Measurements from ENCODE around the gene OGT.
"Not testable (repeated sequence)": the region's sequence is repeated elsewhere in the genome, so short reads cannot be mapped to it uniquely, and the experiment has no call there.

Gene OGT

DNA sequence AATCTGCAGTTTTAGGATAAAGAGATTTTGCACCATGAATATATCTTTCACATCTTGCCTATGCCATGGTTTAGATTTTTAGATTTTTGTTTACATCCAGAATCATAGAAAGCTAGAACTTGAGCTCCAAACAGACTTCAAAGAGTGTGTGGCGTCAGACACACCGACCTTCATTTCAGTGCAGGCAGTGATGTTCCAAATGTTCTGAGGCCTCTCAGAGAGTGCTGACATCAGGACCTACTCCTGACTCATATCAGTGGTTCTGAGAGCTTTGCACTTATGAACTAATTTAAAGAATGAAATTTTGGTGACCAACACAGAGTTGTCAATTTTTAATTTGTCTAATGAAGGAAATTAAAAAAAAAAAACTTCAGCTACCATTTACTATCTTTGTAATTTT is 67.1 kb downstream of the OGT start:
- DNase-seq = no peak

DNA sequence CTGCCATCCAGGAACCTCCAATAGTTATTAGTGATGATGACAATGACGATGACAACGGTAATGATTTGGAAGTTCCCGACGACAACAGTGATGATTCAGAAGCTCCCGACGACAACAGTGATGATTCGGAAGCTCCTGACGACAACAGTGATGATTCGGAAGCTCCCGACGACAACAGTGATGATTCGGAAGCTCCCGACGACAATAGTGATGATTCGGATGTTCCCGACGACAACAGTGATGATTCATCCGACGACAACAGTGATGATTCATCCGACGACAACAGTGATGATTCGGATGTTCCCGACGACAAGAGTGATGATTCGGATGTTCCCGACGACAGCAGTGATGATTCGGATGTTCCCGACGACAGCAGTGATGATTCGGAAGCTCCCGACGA is 70.7 kb downstream of the OGT start:
- peak in 1 of 2 experiments; percentile 26 for DNase-seq

DNA sequence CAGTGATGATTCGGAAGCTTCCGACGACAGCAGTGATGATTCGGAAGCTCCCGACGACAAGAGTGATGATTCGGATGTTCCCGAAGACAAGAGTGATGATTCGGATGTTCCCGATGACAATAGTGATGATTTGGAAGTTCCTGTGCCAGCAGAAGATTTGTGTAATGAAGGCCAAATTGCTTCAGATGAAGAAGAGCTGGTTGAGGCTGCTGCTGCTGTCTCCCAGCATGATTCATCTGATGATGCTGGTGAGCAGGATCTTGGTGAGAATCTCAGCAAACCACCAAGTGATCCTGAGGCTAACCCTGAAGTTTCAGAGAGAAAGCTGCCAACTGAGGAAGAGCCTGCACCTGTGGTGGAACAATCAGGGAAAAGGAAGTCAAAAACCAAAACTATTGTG is 71.2 kb downstream of the OGT start:
- DNase-seq = peak in 1 of 2 experiments; percentile 14

DNA sequence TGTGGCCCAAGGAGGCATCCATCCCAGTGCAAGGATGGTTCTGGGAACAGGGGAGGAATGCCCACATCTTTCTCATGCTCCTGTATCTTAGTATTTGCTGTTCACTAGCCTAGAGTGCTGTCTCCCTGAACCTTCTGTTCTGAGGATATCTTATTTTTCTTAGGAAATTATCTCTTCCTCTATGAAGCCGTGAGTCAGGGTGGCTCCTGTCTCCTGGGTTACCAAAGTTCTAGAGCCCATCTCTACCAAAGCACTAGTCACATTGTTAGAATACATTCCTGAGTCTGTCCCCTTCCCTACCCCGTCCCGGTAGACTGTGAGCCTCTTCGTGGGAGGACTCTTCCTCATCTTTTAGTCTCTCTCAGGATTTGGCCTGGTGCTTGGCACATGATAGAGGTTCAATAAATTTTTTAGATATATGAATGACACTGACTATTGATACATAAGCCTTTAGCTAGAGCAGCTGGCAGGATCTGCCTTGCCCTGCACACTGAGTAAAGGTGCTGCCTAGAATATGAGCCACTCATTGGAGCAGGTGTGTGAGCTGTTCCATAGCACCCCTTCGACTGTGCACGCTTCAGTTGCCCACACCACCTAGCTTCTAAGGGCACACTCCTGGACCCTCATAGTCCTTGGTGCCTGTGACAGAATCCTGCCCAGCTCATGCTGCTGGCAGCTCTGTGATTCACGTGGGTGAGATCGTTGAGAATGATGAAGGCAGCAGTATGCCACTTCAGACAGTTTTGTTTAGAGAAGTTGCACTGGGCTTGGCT is 72.1 kb downstream of the OGT start:
- DNase-seq = peak in 1 of 2 experiments; percentile 17

DNA sequence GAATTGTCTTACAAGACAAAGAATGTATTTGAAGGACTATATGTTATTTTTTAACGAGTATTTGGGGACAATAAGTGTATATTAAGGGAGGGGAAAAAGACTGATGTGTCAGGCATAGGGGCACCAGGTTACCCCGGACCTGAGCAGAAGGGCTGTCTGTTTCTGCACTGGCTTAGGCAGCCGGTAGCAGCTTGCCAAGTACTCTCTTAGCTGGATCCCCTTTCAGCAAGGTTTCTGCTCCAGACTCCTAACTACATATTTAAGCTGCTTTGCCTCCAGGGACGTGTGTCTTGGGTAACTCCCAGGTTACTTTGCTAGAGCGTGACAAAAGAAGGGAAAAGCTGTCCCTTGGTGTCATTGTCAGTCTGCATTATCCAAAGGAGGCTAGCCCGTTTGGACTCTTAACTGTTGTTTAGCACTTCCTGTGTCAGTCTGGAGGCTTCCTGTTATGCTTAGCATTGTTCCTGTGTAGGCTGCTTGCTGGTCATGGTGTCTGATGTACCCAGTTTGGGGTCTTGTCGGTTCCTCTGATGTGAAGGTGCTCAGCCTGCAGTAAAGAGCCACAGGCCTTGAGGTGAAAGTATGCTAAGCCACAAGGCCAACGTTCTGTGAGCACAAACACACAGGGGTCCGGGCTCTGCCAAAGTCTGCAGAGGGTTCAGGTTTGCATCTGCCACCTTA is 73.8 kb downstream of the OGT start:
- DNase-seq = peak in 1 of 2 experiments; percentile 33

DNA sequence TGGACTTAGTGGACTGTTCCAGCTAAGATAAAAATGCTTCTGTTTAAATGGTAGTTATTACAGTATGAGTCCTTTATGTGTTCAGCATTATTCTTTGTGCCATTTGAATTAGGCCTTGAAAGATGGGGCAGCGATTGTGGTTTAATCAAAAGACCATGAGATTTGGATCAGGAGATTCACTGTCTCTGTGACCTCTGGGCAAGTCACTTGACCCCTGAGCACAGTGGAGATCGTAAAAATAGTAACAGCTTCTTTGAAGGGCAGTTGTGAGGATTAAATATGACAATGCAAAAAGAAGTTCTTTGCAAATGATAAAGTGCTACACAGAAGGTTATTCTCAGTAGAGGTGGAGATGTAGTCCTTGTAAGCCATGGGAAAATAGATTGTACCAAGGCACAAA is 74.6 kb downstream of the OGT start:
- no peak for DNase-seq

DNA sequence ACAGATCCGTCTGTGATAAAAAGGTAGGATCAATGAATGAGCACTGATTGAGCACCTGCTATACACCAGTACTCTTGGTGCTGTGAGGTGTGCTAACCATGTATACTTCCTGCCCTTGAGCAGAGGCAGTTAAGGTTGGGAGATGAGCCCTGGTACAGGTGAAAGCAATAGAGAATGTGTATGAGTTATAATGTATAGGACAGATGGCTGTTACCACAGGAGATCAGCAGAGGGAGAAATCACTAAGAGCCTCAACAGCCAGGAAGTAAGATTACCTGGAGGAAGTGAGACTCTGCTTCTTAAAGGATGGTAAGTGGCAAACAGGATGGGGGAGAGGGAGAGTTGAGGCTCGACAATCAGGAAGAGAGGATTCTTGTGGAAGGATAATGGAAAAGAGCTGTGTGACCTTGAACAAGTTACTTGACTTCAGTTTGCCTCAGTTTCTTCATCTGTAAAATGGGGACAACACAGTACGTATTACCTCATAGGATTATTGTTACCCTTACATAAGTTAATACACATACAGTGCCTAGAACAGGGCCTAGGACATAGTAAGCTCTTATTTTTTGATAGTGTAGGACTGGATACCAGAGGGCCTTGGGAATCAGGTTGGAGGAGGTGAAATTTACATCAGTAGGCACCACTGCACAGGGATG is 76.3 kb downstream of the OGT start:
- DNase-seq = no peak

DNA sequence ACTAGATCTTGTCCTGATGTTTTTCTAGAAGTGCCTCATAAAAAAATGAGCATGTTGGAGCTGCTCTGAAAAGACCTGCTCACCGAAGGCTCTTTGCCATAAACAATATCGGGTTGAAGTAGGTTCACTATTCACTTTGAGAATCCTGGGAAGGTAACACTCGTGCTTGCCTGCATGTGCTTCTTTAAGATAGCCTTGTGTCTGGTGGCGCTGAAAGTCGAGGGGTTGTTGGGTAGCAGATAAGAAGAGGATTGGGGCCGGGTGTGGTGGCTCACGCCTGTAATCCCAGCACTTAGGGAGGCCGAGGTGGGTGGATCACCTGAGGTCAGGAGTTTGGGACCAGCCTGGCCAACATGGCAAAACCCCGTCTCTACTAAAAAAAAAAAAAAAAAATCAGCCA is 78.8 kb downstream of the OGT start:
- DNase-seq = not testable (repeated sequence)

DNA sequence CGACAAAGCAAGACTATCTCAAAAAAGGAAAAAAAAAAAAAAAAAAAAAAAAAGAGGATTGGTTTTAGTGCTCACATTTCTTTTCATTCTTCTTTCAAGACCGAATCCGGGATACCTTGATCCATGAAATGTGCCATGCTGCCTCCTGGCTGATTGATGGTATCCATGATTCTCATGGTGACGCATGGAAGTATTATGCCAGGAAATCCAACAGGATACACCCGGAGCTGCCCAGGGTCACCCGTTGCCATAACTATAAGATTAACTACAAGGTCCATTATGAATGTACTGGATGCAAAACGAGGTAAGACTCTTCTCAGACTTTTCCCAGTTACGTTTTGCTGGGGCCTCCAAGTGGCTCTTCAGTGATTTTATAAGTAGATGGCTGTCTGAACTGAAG is 79.4 kb downstream of the OGT start:
- peak in 1 of 2 experiments; percentile 5 for DNase-seq

DNA sequence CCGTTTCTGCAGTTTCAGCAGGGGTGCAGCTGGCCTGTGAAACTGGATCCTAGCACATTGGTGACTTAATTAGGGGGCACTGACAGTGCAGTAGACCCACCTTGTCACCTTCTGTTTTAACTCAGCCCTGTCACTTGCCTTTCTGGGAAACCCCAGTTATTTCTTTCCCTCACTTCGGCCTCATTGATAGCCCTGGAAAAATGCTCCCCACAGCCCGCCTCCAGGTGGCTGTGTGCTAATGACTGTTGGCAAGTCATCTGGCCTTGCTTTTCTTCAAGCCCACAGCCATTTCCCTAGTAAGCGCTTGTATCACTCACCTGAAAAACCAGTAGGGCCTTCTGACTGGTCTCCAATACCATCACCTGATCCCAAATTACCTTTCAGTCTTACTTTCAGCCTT is 82.2 kb downstream of the OGT start:
- peak in 1 of 2 experiments; percentile 21 for DNase-seq

DNA sequence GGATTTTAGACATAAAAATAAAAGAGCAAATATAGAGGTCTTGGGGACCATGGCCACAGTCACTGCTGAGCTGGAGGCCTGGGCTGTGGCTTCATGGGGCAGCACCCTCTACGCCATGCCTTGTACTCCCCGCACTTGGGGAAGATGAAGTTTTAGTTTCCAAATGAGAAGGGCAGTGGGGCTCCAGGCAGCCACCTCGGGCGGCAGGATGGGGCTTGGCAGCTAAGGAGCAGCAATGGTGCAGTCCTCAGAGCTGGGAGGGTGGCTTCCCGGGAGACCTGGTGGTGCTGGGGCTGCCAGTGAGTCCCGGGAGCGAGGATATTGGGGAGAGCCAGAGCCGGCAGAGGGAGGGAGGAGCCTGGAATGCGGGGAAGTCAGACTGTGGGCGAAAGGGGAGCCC is 83.0 kb downstream of the OGT start:
- peak; percentile 54 to 58 for DNase-seq

DNA sequence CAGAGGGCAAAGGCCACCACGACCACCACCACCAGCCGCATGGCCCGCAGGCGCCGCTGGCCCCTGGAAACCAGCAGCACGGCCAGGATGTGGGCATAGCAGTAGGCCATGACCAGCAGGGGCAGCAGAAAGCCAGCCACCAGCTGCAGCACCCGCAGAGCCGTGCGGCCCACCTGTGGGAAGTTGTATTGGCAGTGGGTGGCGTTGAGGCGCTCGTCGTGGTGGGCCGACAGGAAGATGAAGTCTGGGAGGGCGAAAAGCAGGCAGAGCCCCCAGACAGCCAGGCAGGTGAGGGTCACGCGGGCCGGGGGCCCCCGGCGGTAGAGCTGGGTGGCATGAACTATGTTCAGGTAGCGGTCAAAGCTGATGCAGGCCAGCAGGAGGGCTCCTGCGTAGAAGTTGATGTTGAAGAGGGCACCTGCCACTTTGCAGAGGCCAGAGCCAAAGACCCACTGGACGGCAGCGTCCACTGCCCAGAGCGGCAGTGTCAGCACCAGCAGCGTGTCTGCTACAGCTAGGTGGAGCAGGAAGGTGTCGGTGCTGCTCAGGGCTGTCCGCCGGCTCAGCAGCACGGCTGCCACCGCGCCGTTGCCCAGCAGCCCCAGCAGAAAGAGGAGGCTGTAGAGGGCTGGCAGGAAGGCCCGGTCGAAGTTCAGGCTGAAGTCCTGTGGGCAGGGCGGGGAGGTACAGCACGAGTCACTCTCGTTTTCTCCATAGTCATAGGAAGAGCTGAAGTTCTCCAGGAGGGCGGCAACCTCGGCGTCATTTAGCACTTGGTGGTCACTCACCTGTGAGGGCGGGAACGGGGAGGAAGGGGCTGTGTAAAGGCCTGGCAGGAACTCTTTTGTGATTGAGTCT is 84.0 kb downstream of the OGT start:
- DNase-seq = peak; percentile 56 to 64

DNA sequence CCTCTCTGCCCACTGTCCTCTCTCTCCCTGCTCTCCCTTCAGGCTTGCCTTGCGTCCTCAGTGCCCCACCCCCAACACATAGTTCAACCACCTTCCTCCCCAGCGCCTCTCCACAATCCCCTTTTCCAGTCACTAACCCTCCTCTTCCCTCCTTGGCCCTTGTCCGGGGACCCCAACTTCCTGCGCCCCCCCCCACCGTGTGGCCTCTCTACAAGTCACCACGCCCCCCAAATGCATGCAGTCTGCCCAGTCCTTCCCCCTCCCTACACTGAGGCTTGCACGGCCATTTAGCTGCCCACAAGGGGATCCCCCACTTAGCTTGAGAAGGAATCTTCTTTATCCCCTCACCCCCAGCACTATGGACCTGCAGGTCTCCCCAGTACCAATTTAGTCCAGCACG is 84.8 kb downstream of the OGT start:
- peak in 1 of 2 experiments; percentile 53 for DNase-seq

DNA sequence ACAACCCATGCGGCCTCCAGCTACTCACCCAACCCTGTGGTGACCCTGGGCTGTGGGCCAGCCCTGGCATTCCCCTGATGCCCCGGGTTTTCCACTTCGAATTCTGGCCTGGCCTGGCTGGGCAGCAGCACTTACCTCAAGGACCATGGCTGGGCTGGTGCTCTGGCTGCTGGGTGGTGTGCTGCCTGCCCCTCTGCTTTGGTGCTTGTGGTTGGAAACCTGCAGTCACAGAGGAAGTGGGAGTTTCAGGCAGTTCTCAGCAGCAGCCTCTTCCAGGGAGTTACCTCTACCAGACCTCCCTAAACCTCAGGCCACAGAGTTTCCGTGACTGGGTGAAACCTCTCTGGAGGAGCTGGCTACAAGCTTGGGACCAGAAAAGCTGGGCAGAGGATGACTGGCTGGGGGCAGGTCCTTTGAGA is 85.4 kb downstream of the OGT start, which contains the start of gene CXCR3:
Gene CXCR3 (minus strand): TSS at position 209 of the 419 bp plus-strand sequence. CDS start 62 bp downstream, at position 147.
- peak; percentile 82 to 85 for DNase-seq

DNA sequence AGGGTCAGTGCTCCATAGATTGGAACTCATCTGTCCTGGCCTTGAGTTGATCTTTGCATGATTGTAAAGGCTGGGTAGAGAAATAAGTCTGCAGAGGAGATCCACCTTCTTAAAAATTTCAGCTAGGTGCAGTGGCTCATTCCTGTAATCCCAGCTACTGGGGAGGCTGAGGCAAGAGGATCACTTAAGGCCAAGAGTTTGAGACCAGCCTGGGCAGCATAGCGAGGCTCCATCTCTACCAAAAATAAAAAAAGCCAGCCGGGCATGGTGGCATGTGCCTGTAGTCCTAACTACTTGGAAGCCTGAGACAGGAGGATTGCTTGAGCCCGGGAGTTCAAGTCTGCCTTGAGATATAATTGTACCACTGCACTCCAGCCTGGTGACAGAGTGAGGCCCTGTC is 85.9 kb downstream of the OGT start:
- peak in 1 of 2 experiments; percentile 37 for DNase-seq

DNA sequence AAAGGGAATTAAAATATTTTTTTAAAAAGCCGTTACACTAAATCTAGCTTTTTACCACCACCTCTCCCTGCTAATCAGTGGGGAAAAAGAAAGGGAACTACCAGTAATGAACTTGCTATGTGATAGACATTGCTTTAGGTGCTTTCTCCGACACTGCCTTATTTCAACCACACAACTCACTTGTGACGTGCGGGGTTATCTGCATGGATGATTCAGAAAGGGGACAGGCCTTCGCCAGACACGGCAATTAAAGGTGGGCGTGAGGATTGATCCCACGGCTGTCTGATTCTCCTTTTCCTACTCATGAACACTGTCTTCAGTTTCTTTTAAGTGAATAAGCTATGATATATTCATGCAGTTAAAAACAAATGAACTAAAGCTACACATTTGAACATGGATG is 86.3 kb downstream of the OGT start:
- DNase-seq = peak; percentile 71 to 79

DNA sequence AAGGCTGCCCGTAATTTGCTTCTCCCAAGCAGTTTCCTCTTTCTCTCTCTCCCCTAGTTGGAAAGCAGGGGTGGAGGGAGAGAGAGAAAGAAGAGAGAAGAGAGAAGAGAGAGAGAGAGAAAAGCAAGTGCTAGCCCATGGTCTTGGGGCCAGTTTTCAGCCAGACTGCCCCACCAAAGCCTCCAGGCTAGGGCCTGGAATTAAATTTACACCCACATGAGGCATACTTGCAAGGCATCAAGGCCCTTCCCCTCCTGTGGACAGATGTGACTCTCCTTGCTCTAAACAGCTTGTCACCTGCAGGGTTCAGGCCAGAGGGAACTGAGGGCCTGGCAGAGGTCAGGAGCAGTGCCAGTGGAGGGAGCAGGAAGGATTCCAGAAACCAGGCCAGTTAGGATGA is 87.1 kb downstream of the OGT start:
- DNase-seq = no peak

DNA sequence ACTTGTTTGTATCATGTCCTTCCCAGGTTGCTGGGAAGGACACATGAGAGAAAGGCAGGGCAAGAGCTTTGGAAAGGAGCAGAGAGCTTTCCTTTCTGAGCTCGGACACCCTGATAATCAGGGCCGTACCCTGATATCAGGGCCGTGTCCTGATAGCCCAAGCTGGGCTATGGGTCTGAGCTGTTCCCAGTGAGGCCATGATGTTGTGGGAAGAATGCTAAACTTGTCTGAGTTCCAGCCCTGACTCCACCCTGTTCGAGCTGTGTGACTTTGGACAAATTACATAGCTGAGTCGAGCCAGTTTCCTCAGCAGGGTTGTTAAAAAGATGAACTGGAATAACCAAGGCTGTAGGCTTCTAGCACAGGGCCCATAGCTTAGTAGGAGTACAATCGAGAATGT is 88.7 kb downstream of the OGT start:
- DNase-seq = no peak

DNA sequence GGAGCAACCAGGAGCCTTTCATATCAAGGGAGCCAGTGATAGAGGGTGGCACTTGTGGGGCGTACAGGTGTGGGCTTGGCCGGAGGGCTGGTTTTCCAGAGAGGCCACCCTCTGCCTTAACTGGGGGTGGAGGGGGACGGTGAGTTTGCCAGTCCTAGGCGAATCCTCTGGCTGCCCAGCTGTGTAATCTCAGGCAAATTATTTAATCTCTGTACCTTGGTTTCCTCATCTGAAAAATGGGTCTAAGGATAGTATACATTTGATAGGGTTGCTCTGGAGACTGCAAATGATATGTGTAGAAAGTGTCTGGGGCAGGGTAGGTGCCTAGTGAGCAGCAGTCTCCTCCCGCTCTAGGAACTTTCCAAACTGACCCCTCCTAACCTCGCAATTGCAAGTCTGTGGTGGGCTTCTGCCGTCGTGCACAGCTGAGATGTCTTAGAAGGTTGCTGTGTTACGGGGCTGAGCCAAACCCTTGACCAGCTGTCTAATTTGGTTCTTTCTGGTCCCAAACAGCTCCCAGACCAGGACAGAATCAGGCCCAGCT is 89.2 kb downstream of the OGT start:
- no peak for DNase-seq

DNA sequence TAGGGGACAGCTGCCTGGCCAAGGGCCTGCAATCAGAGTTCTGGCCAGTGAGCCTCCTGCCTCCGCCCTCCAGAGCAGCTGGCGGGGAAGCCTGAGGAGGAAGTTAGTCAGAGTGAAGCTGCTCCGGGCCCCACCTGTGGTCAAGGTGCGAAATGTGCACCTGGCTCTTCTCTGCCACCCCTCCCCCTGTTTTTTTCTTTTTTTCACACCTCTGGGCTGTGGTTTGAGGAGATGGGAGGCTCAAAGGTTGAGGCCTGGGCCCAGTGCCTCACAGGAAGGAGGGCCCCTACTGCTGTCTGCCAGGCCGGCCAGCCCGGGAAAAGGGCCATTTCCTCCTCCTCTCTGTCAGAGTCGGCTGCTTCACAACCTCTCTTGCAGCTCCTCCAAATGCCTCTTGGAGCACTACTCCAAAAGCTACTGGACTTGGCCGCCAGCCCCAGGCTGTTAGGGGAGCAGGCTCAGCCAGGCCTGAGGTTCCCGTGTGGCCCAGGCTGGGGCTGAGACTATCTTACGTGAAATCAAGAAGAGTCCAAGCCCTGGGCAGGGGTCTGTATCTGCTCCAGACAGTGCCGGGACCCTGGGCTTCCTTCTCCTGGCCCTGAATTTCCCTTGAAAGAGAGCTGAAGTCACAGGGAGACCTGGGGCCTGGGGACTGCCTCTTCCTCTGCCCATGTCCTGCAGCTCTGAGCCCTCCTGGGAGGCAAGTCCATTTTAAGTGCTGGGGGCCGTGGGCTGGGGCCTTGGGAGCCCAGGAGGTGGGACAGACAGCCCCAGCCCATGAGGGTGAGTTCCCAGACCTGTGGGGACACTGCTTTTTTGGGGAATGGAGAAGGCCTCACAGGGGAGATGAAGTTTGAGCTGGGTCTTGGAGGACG is 89.9 kb downstream of the OGT start:
- peak; percentile 75 to 81 for DNase-seq

DNA sequence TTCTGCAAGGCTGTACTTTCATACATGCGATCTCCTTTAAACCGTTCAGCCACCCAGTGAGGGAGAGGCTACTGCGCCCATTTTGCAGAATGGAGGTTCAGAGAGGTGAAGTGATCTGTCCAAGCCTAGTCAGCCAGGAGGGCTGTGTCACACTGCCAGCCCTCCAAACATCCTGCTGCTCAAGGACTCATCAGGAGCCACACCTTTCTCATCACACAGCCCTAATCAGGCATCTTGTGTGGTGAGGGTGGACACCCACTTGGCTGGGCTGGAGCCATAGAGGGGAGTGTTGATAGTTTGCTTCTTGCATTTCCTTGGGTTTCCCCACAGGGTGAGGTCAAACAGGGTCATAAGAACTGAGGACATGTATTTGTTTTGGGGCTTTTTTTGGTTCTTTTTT is 90.8 kb downstream of the OGT start:
- DNase-seq = peak in 1 of 2 experiments; percentile 49

Data from activated T-cell treated with anti-CD3 and anti-CD28 coated beads, Interleukin-2, amount 50 U/mL, for 48 hours (primary cell).